Measurements from ENCODE around the gene SPATS2.

- no peak for TF ChIP-seq CTCF (IDR thresholded peaks at IDR 0.05)
- no peak for TF ChIP-seq POLR2AphosphoS5 (IDR thresholded peaks at IDR 0.05)
These were observed 53.3 kb downstream of the SPATS2 start for GRCh38 chr12:49420556-49420955.

Measured in transverse colon (tissue), 4 donors.